WERI-Rb-1 (cell line): Measurements from ENCODE around the gene PRLH.

Experiments used
- DNase-seq: peaks from one replicate; pipeline ENCODE4 v3.0.0-alpha.2; 2020
- H3K27ac ChIP-seq: fragments of 250-450 bp; sonication (Bioruptor Pico); 2 replicates; pipeline ENCODE4 v1.5.1; 2020; ENCODE audit warnings: mild to moderate bottlenecking, moderate library complexity
- H3K27me3 ChIP-seq: fragments of 250-450 bp; sonication (Bioruptor Pico); 2 replicates; pipeline ENCODE4 v1.5.1; 2021; ENCODE audit warnings: mild to moderate bottlenecking, low read depth, moderate library complexity; ENCODE audit not compliant: insufficient read depth, severe bottlenecking
- H3K36me3 ChIP-seq: fragments of 250-450 bp; sonication (Bioruptor Pico); 2 replicates; pipeline ENCODE4 v1.5.1; 2020; ENCODE audit warnings: mild to moderate bottlenecking, moderate library complexity
- H3K4me3 ChIP-seq: 2 replicates; pipeline ENCODE4 v1.5.1; 2011; ENCODE audit warnings: low read depth, mild to moderate bottlenecking, control low read depth, low read length
- H3K9me3 ChIP-seq: fragments of 250-450 bp; sonication (Bioruptor Pico); 2 replicates; pipeline ENCODE4 v1.5.1; 2021; ENCODE audit warnings: mild to moderate bottlenecking, moderate library complexity; ENCODE audit not compliant: severe bottlenecking
- CTCF ChIP-seq: IDR thresholded peaks from 2 replicates; pipeline ENCODE4 v1.5.1; 2011; ENCODE audit warnings: low read depth, mild to moderate bottlenecking, control low read depth, inconsistent platforms, low read length

The PRLH gene

GRCh38 chr2:237568121-237568660, 1.8 kb downstream of the PRLH start:
- H3K36me3 ChIP-seq: no peaks in the 10 kb centered on the region
- TF ChIP-seq CTCF: no peak
- no peaks in the 10 kb centered on the region for H3K9me3 ChIP-seq
- DNase-seq: no peak
- peaks cover 68% of the 10 kb centered on the region for H3K27me3 ChIP-seq
- H3K27ac ChIP-seq: no peak overlapping the region
- no peak overlapping the region for H3K4me3 ChIP-seq

DNA sequence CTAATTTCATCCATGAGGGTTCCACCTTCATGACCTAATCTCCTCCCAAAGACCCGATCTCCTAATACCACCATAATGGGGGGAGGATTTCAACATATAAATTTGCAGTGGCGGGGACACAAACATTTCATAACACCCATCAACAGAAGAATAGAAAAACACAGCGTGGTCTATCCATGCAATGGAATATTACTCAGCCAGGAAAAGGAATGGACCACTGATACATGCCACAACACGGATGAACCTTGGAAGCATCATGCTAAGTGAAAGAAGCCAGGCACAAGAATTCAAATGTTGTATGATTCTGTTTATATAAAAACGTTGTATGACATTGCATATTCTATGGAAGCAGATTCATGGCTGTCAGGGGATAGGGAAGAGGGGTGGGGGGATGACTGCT, 2.7 kb downstream of the PRLH start:
- no peak for TF ChIP-seq CTCF
- Histone ChIP-seq H3K27ac (no peak overlapping the region), H3K36me3 (no peaks in the 10 kb centered on the region), H3K4me3 (no peak overlapping the region), H3K27me3 (peaks cover 59% of the 10 kb centered on the region), H3K9me3 (no peaks in the 10 kb centered on the region)
- DNase-seq: no peak

DNA sequence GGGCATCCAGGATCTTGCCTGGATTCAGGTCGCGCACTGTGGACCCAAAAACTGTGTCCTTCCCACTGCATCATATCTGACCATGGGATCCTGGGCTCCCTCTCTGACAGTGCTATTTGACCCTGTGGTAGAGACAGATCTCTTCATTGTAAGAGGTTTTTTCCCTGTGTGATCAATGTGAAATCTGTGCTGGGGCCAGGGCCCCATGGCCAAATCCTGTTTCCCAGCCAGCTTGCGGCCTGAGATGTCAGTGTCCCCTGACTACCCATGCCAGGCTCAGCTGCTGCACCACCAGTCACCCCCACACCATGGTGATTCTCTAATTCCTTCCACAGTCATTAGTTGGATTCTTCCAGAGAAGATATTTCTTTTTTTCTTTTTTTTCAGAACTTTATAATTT, 3.5 kb downstream of the PRLH start:
- Histone ChIP-seq H3K4me3 (no peak overlapping the region), H3K9me3 (no peaks in the 10 kb centered on the region), H3K36me3 (no peaks in the 10 kb centered on the region), H3K27ac (no peak overlapping the region), H3K27me3 (peaks cover 51% of the 10 kb centered on the region)
- no peak for DNase-seq
- no peak for TF ChIP-seq CTCF

DNA sequence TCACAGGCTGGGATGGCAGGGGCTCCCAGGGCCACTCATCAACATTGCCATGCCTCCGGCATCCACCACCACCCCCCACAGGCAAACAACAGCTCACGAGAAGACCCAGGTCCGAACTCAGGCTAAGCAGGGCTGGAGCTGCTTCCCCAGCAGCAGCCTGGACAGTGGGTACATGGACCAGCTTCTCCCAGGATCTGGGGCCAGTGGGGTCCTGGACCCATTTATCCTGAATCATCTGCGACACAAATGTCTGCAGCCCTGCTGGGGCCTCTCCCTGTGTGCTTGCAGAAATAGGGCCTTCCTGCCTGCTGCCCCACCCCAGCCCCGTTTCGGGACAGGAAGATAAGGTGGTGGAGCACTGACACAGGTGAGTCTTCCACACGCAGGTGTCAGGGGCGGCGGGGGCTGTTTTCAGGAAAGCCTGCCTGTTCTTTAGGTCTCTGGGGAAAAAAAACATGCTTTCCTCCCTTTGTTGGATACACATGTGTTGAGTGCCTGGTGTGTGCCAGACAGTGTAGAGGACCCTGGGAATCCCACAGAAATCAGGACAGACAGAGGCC, 4.5 kb downstream of the PRLH start:
- no peak for TF ChIP-seq CTCF
- H3K4me3 ChIP-seq: no peak overlapping the region

DNA sequence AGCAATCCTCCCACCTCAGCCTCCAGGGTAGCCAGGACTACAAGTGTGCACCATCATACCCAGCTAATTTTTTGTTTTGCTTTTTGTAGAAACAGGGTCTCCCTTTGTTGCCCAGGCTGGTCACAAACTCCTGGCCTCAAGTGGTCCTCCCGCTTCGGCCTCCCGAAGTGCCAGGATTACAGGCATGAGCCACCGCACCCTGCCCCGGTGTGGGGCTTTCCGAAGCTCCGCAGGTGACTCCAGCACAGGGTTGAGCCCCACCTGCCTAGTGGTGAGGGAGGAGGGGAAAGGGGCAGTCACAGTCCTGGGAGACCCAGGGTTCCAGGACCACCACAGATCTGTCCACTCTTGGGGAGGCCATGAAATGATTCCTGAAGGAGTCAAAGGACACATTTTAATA, 5.2 kb downstream of the PRLH start:
- TF ChIP-seq CTCF: no peak

More for the DNA sequence above, 4.5 kb downstream of the PRLH start:
- H3K27me3 ChIP-seq: peaks cover 47% of the 10 kb centered on the region
- H3K36me3 ChIP-seq: no peaks in the 10 kb centered on the region
- no peaks in the 10 kb centered on the region for H3K9me3 ChIP-seq
- no peak for DNase-seq
- no peak overlapping the region for H3K27ac ChIP-seq

GRCh38 chr2:237572021-237572741, 5.8 kb downstream of the PRLH start:
- peak; percentile 96 for TF ChIP-seq CTCF
- Histone ChIP-seq H3K27ac (no peak overlapping the region), H3K4me3 (peak overlapping the region; percentile 34), H3K36me3 (no peaks in the 10 kb centered on the region), H3K9me3 (no peaks in the 10 kb centered on the region), H3K27me3 (peaks cover 37% of the 10 kb centered on the region)
- DNase-seq: peak; percentile 90

More for the DNA sequence above, 5.2 kb downstream of the PRLH start:
- no peak for DNase-seq
- H3K36me3 ChIP-seq: no peaks in the 10 kb centered on the region
- H3K4me3 ChIP-seq: no peak overlapping the region
- no peaks in the 10 kb centered on the region for H3K9me3 ChIP-seq
- H3K27ac ChIP-seq: no peak overlapping the region
- peaks cover 43% of the 10 kb centered on the region for H3K27me3 ChIP-seq
